DOHH2 (cell line): ENCODE results near the gene CTRL.

Source experiments
- H3F3A ChIP-seq: fragments of 200-600 bp; sonication (generic), shearing (Covaris generic); 2 replicates; pipeline ENCODE4 v1.6.0; 2016; ENCODE audit warnings: antibody characterized with exemption, mild to moderate bottlenecking; ENCODE audit not compliant: control insufficient read depth, insufficient read depth
- H3K27ac ChIP-seq: fragments of 200-600 bp; sonication (generic); 2 replicates; pipeline ENCODE4 v1.5.1; 2014; ENCODE audit warnings: low read depth, mild to moderate bottlenecking, low read length, moderate library complexity
- H3K27me3 ChIP-seq: fragments of 200-600 bp; sonication (generic); 2 replicates; pipeline ENCODE4 v1.6.1; 2014; ENCODE audit warnings: mild to moderate bottlenecking, low read length, mixed read lengths; ENCODE audit not compliant: control insufficient read depth
- H3K36me3 ChIP-seq: fragments of 200-600 bp; sonication (generic); 2 replicates; pipeline ENCODE4 v1.6.1; 2014; ENCODE audit warnings: mild to moderate bottlenecking, low read length, moderate library complexity, mixed read lengths; ENCODE audit not compliant: control insufficient read depth
- H3K4me1 ChIP-seq: fragments of 200-600 bp; sonication (generic); 2 replicates; pipeline ENCODE4 v1.6.1; 2014; ENCODE audit warnings: mild to moderate bottlenecking, low read length, mixed read lengths; ENCODE audit not compliant: control insufficient read depth
- H3K4me2 ChIP-seq: fragments of 200-600 bp; sonication (generic); 2 replicates; pipeline ENCODE4 v1.6.0; 2014; ENCODE audit warnings: mild to moderate bottlenecking, low read length, moderate library complexity
- H3K4me3 ChIP-seq: fragments of 200-600 bp; sonication (generic); 2 replicates; pipeline ENCODE4 v1.5.1; 2014; ENCODE audit warnings: mild to moderate bottlenecking, low read length, mixed read lengths
- H3K79me2 ChIP-seq: fragments of 200-600 bp; sonication (generic); 2 replicates; pipeline ENCODE4 v1.6.1; 2014; ENCODE audit warnings: mild to moderate bottlenecking, low read length, mixed read lengths; ENCODE audit not compliant: control insufficient read depth
- H3K9me2 ChIP-seq: fragments of 200-600 bp; sonication (generic); replicated peaks from 2 replicates; pipeline ENCODE4 v1.6.1; 2014; ENCODE audit warnings: mild to moderate bottlenecking, low read length, mixed read lengths; ENCODE audit not compliant: control insufficient read depth
- H3K9me3 ChIP-seq: fragments of 200-600 bp; sonication (generic); 2 replicates; pipeline ENCODE4 v1.6.1; 2014; ENCODE audit warnings: antibody characterized with exemption, low read length, mixed read lengths; ENCODE audit not compliant: control insufficient read depth, insufficient read depth
- H4K20me1 ChIP-seq: fragments of 200-600 bp; sonication (generic); 2 replicates; pipeline ENCODE4 v1.6.0; 2014; ENCODE audit warnings: low read depth, mild to moderate bottlenecking, antibody characterized with exemption, low read length, moderate library complexity; ENCODE audit not compliant: control insufficient read depth, insufficient read depth
- EZH2phosphoT487 ChIP-seq: fragments of 200-600 bp; sonication (generic); IDR thresholded peaks from 2 replicates; pipeline ENCODE4 v1.6.1; 2017; ENCODE audit warnings: borderline replicate concordance, mild to moderate bottlenecking, antibody characterized with exemption, low read length, moderate library complexity, mixed read lengths
- TF ChIP-seq, protein P1 (sequence below): fragments of 200-600 bp; sonication (generic); IDR thresholded peaks from one replicate; pipeline ENCODE4 v1.5.1; 2014; ENCODE audit warnings: antibody characterized with exemption, mild to moderate bottlenecking, low read depth, low read length; ENCODE audit not compliant: poor library complexity, severe bottlenecking

The CTRL gene

DNA sequence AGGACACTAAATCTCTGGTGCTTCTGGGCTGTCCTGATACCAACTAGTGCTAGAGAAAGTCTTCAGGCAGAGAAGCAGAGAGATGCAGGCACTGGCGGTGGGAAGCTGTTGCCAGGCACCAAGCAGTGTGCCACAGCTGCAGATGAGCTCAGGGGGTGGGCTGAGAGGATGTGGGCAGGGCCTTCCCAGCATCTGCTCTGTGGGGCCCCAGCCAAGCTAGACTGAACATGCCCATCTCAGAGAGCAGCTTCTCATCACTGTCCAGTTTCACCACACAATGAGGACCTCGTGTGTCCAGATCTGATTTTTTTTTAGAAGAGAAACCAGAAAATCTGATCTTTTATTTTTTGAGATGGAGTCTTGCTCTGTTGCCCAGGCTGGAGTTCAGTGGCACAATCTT is 21.5 kb downstream of the CTRL start:
- Histone ChIP-seq H3K27ac (no peak overlapping the region), H3K4me2 (no peak overlapping the region), H3K9me3 (no peaks in the 10 kb centered on the region), H4K20me1 (0 out of 2 replicates have a peak, but pooled peaks cover 3% of the 10 kb centered on the region), H3K4me1 (no peaks in the 10 kb centered on the region), H3F3A (no peaks in the 10 kb centered on the region), H3K9me2 (no peaks in the 10 kb centered on the region), H3K79me2 (no peaks in the 10 kb centered on the region), H3K4me3 (no peak overlapping the region), H3K27me3 (no peaks in the 10 kb centered on the region), H3K36me3 (peaks cover 12% of the 10 kb centered on the region)
- no peak for TF ChIP-seq EZH2phosphoT487

GRCh38 chr16:67909056-67909742 is 22.5 kb downstream of the CTRL start:
- TF ChIP-seq EZH2phosphoT487: no peak
- TF ChIP-seq, protein P1, sequence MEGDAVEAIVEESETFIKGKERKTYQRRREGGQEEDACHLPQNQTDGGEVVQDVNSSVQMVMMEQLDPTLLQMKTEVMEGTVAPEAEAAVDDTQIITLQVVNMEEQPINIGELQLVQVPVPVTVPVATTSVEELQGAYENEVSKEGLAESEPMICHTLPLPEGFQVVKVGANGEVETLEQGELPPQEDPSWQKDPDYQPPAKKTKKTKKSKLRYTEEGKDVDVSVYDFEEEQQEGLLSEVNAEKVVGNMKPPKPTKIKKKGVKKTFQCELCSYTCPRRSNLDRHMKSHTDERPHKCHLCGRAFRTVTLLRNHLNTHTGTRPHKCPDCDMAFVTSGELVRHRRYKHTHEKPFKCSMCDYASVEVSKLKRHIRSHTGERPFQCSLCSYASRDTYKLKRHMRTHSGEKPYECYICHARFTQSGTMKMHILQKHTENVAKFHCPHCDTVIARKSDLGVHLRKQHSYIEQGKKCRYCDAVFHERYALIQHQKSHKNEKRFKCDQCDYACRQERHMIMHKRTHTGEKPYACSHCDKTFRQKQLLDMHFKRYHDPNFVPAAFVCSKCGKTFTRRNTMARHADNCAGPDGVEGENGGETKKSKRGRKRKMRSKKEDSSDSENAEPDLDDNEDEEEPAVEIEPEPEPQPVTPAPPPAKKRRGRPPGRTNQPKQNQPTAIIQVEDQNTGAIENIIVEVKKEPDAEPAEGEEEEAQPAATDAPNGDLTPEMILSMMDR: no peak
- Histone ChIP-seq H3K4me1 (no peaks in the 10 kb centered on the region), H3K9me3 (no peaks in the 10 kb centered on the region), H3K4me3 (no peak overlapping the region), H3K36me3 (peaks cover 12% of the 10 kb centered on the region), H3K4me2 (no peak overlapping the region), H3K27me3 (no peaks in the 10 kb centered on the region), H4K20me1 (0 out of 2 replicates have a peak, but pooled peaks cover 3% of the 10 kb centered on the region), H3K27ac (no peak overlapping the region), H3F3A (no peaks in the 10 kb centered on the region), H3K79me2 (no peaks in the 10 kb centered on the region), H3K9me2 (no peaks in the 10 kb centered on the region)

DNA sequence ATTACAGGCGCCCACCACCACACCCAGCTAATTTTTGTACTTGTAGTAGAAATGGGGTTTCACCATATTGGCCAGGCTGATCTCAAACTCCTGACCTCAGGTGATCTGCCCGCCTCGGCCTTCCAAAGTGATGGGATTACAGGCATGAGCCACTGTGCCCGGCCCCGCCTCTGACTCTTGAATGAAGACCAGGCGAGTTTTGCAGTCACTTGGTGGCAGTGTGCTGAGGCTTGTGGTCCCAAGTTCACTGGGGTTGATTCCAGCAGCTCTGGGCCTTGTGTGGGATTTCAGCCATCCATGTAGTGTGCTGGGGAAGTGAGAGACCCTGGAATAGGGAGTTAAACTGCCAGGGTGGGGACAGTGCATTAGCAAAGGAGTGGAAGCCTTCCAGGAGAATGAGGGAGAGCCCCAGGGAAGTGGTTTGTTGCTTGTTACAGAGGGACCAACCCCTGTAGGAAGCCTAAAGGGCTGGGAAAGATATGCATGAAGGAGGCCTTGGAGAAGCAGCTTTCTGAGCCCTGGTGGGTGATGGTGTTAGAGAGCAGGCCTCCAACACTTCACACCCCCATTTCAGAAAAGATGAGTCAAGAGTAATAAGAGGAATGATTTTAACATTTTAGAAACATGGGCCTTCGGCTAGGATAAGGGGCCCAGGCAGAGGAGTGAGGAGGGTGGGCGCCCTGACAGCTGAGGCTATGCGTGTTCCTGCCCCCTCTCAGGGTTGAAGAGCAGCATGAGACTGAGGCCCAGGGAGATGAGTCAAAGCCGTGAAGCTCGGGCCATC is 24.1 kb downstream of the CTRL start:
- Histone ChIP-seq H3K27ac (no peak overlapping the region), H3F3A (no peaks in the 10 kb centered on the region), H4K20me1 (0 out of 2 replicates have a peak, but pooled peaks cover 3% of the 10 kb centered on the region), H3K4me3 (no peak overlapping the region), H3K4me1 (no peaks in the 10 kb centered on the region), H3K9me2 (no peaks in the 10 kb centered on the region), H3K9me3 (no peaks in the 10 kb centered on the region), H3K79me2 (no peaks in the 10 kb centered on the region), H3K36me3 (peaks cover 12% of the 10 kb centered on the region), H3K27me3 (no peaks in the 10 kb centered on the region), H3K4me2 (no peak overlapping the region)
- no peak for TF ChIP-seq EZH2phosphoT487
- TF ChIP-seq, protein P1: no peak

- Histone ChIP-seq H4K20me1 (0 out of 2 replicates have a peak, but pooled peaks cover 3% of the 10 kb centered on the region), H3K9me2 (no peaks in the 10 kb centered on the region), H3K79me2 (peaks cover 19% of the 10 kb centered on the region), H3K4me1 (no peaks in the 10 kb centered on the region), H3K27ac (no peak overlapping the region), H3F3A (no peaks in the 10 kb centered on the region), H3K36me3 (no peaks in the 10 kb centered on the region), H3K4me3 (no peak overlapping the region), H3K4me2 (no peak overlapping the region), H3K27me3 (no peaks in the 10 kb centered on the region), H3K9me3 (no peaks in the 10 kb centered on the region)
- TF ChIP-seq, protein P1: no peak
- TF ChIP-seq EZH2phosphoT487: no peak
Observed at GRCh38 chr16:67902831-67903230, 28.8 kb downstream of the CTRL start.
